ENCODE results near the gene MAJIN. TPM values are rescaled to one million over a fixed set of nuclear protein-coding genes. Genes with fewer than 3 reads are reported as not detected.

The MAJIN gene
- total RNA-seq, 5 donors from 2014 or later (not counting 1 experiment from before 2014, with no cell fraction given): 0.44 to 1.8 (median 0.82) TPM; not detected in 1

DNA sequence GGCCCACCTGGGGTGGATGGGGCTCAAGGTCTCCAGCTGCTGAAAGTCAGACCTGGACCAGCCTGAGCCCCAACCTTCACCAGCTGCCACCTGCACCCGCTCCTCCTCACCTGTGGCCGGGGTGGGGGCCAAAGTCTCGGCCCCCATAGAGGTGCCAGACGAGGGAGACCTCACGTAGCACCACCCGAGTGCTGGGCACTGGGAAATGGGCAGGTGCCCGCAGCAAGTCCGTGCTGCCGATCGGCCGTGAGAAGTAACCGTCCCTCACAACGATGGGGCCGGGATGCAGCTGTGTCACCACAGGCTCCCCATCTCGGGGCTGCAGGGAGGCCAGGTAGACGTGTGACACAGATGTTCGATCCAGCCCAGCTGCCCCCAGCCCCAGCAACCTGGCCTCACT, 71.1 kb downstream of the MAJIN start:
- Mint-ChIP-seq H3K27ac (peak overlapping the region in 1 of 2 donors; percentile 68), H3K36me3 (peaks cover 36% of the 10 kb centered on the region)

DNA sequence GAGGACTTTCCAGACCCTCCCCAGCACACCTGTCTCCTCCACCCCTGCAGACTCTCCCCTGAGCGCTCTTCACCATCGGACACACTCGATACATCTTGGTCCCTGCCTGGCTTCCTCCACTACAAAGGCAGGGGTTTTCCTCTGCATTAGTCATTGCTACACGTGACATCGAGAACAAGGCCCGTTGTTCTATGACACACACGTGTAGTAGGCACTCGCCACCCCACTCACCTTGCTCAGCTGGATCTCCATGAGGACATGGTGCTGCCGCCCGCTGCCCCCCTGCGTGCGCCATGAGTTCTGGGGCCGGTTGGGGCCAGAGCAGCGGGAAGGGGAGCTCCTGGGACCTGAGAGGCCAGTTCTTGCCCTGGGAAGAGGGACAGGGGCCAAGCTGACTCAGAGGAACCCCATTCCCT, 71.6 kb downstream of the MAJIN start:
- ChIA-PET POLR2A (interaction anchor here in 1 of 2 donors (0.6 kb wide), 1 partner anchor 15 kb away, joined by 3 read pairs; no protein-coding TSS in a partner anchor), CTCF (interaction anchor here (0.6 to 1.0 kb wide), 5 partner anchors 12 to 508 kb away, joined by 3 to 4 read pairs (median 3); no protein-coding TSS in a partner anchor)
- peaks cover 9 to 50% of the 10 kb centered on the region in 2 donors for H3K36me3 ChIP-seq (ENCODE audit: control insufficient read depth in 2 of 2, extremely low read depth in 1 of 2, insufficient read depth in 1 of 2, low read length in 1 of 2)
- no peaks in the 10 kb centered on the region for H3K27me3 Mint-ChIP-seq
- H3K27me3 ChIP-seq (replicated peaks in 1 of 2; ENCODE audit: control insufficient read depth in 2 of 2, extremely low read depth in 1 of 2, insufficient read depth in 2 of 2, low read length in 1 of 2): no peaks in the 10 kb centered on the region
- peak overlapping the region; percentile 77 to 80 for H3K27ac Mint-ChIP-seq
- peak overlapping the region; percentile 78 for H3K27ac ChIP-seq (ENCODE audit: low read length)
- H3K4me1 ChIP-seq (ENCODE audit: control insufficient read depth in 1 of 2, extremely low read depth in 1 of 2, insufficient read depth in 2 of 2, low read length in 2 of 2): peaks cover 0 to 17% of the 10 kb centered on the region in 2 experiments
- DNase-seq: peak in 33 of 35 experiments; percentile 20 to 84 (median 55)
- WGBS (ENCODE audit: insufficient coverage): 44% methylated on average over 14 of the region's 14 CpGs
- H3K9me3 Mint-ChIP-seq: no peaks in the 10 kb centered on the region
- peak overlapping the region in 2 of 3 donors; percentile 11 to 28 for H3K4me3 Mint-ChIP-seq
- no peak overlapping the region for H3K4me3 ChIP-seq (ENCODE audit: control insufficient read depth in 1 of 2, extremely low read depth in 1 of 2, low read length in 1 of 2)
- ATAC-seq (replicated peaks in 1 of 4): peak; percentile 89 to 98 (median 96)
- H3K9me3 ChIP-seq: no peaks in the 10 kb centered on the region
- H3K36me3 Mint-ChIP-seq: peaks cover 34% of the 10 kb centered on the region
- H3K4me1 Mint-ChIP-seq: peaks cover 14 to 23% (median 19%) of the 10 kb centered on the region in 3 donors

More for the DNA sequence above, 71.1 kb downstream of the MAJIN start:
- Histone ChIP-seq H3K27ac (ENCODE audit: low read length) (peak overlapping the region; percentile 78), H3K27me3 (replicated peaks in 1 of 2; ENCODE audit: control insufficient read depth in 2 of 2, extremely low read depth in 1 of 2, insufficient read depth in 2 of 2, low read length in 1 of 2) (no peaks in the 10 kb centered on the region), H3K4me1 (ENCODE audit: control insufficient read depth in 1 of 2, extremely low read depth in 1 of 2, insufficient read depth in 2 of 2, low read length in 2 of 2) (peaks cover 0 to 17% of the 10 kb centered on the region in 2 experiments), H3K36me3 (ENCODE audit: control insufficient read depth in 2 of 2, extremely low read depth in 1 of 2, insufficient read depth in 1 of 2, low read length in 1 of 2) (peaks cover 11 to 55% of the 10 kb centered on the region in 2 donors), H3K9me3 (no peaks in the 10 kb centered on the region), H3K4me3 (ENCODE audit: control insufficient read depth in 1 of 2, extremely low read depth in 1 of 2, low read length in 1 of 2) (no peak overlapping the region)
- no peak for DNase-seq
- POLR2A ChIA-PET: interaction anchor here in 1 of 2 donors (0.6 kb wide), 1 partner anchor 15 kb away, joined by 3 read pairs; no protein-coding TSS in a partner anchor
- Mint-ChIP-seq H3K4me1 (peaks cover 14 to 23% (median 19%) of the 10 kb centered on the region in 3 donors), H3K27me3 (no peaks in the 10 kb centered on the region), H3K4me3 (no peak overlapping the region), H3K9me3 (no peaks in the 10 kb centered on the region)
- ATAC-seq (replicated peaks in 1 of 4): peak in 1 of 4 experiments; percentile 7
- CTCF ChIA-PET: interaction anchor here in 1 of 2 donors (1.0 kb wide), 1 partner anchor 13 kb away, joined by 3 read pairs; no protein-coding TSS in a partner anchor
- WGBS (ENCODE audit: insufficient coverage): 92% methylated on average over 16 of the region's 17 CpGs

DNA sequence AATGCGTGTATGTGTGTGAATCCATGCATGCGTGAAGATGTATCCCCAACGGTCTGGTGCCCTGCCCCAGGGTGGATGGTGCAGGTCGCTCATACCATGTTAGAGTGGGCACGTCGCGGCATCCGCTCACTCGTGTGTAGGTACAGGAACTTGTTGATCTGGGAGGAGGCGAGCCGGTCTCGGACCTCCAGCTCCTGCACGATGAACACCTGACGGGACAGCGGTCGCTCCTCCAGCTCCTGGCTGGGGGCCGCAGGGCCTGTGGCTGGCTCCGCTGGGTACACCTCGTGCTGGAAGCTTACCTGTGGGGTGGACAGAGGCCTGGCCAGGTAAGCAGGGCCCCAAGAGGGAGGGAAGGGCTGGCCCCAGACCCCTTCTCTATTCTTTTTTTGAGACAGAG, 73.4 kb downstream of the MAJIN start:
- 96% methylated on average over 10 of the region's 19 CpGs for WGBS (ENCODE audit: insufficient coverage)
- H3K4me3 ChIP-seq (ENCODE audit: control insufficient read depth in 1 of 2, extremely low read depth in 1 of 2, low read length in 1 of 2): no peak overlapping the region
- peaks cover 2 to 26% of the 10 kb centered on the region in 2 experiments for H3K4me1 ChIP-seq (ENCODE audit: control insufficient read depth in 1 of 2, extremely low read depth in 1 of 2, insufficient read depth in 2 of 2, low read length in 2 of 2)
- peaks cover 32% of the 10 kb centered on the region for H3K36me3 Mint-ChIP-seq
- DNase-seq: no peak
- no peaks in the 10 kb centered on the region for H3K27me3 Mint-ChIP-seq
- H3K4me1 Mint-ChIP-seq: peaks cover 14 to 23% (median 22%) of the 10 kb centered on the region in 3 donors
- ATAC-seq (replicated peaks in 1 of 4): no peak
- H3K9me3 ChIP-seq: no peaks in the 10 kb centered on the region
- H3K27ac ChIP-seq (ENCODE audit: low read length): no peak overlapping the region
- H3K4me3 Mint-ChIP-seq: no peak overlapping the region
- peaks cover 9 to 51% of the 10 kb centered on the region in 2 donors for H3K36me3 ChIP-seq (ENCODE audit: control insufficient read depth in 2 of 2, extremely low read depth in 1 of 2, insufficient read depth in 1 of 2, low read length in 1 of 2)
- ChIA-PET CTCF (interaction anchor here in 1 of 2 donors (0.7 to 1.3 kb wide), 2 partner anchors 47 to 54 kb away, joined by 3 read pairs; partner anchors contain the start of gene CDC42BPG), POLR2A (no interaction called here)
- no peak overlapping the region for H3K27ac Mint-ChIP-seq
- no peaks in the 10 kb centered on the region for H3K9me3 Mint-ChIP-seq
- H3K27me3 ChIP-seq (replicated peaks in 1 of 2; ENCODE audit: control insufficient read depth in 2 of 2, extremely low read depth in 1 of 2, insufficient read depth in 2 of 2, low read length in 1 of 2): no peaks in the 10 kb centered on the region

DNA sequence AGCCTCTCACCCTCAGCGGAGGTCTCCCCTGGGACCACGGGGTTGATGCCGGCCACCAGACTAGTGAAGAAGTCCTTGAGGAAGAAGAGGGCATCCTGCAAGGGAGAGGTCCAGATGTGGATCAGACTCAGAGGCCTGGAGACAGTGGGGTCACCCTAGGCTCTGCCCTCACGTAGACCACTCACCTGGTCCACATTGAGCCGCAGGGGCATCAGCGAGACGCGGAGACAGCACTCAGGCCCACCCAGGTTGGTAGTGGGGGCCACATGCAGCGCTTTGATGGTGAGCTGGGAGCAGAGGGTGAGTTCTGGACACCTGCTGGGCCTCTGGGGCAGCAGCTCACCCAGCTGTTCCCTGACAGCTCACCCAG, 73.8 kb downstream of the MAJIN start:
- 100% methylated on average over 4 of the region's 9 CpGs for WGBS (ENCODE audit: insufficient coverage)
- DNase-seq (no peak), ATAC-seq (replicated peaks in 1 of 4) (no peak)
- Histone ChIP-seq H3K27ac (ENCODE audit: low read length) (no peak overlapping the region), H3K4me1 (ENCODE audit: control insufficient read depth in 1 of 2, extremely low read depth in 1 of 2, insufficient read depth in 2 of 2, low read length in 2 of 2) (peaks cover 2 to 26% of the 10 kb centered on the region in 2 experiments), H3K4me3 (ENCODE audit: control insufficient read depth in 1 of 2, extremely low read depth in 1 of 2, low read length in 1 of 2) (no peak overlapping the region), H3K9me3 (no peaks in the 10 kb centered on the region), H3K27me3 (replicated peaks in 1 of 2; ENCODE audit: control insufficient read depth in 2 of 2, extremely low read depth in 1 of 2, insufficient read depth in 2 of 2, low read length in 1 of 2) (no peaks in the 10 kb centered on the region), H3K36me3 (ENCODE audit: control insufficient read depth in 2 of 2, extremely low read depth in 1 of 2, insufficient read depth in 1 of 2, low read length in 1 of 2) (peaks cover 9 to 47% of the 10 kb centered on the region in 2 donors)
- Mint-ChIP-seq H3K27me3 (no peaks in the 10 kb centered on the region), H3K9me3 (no peaks in the 10 kb centered on the region), H3K36me3 (peaks cover 32% of the 10 kb centered on the region), H3K4me3 (no peak overlapping the region), H3K4me1 (peaks cover 14 to 23% (median 22%) of the 10 kb centered on the region in 3 donors), H3K27ac (no peak overlapping the region)
- POLR2A ChIA-PET: no interaction called here
- CTCF ChIA-PET: interaction anchor here in 1 of 2 donors (0.7 to 1.3 kb wide), 2 partner anchors 46 to 54 kb away, joined by 3 read pairs; partner anchors contain the start of gene CDC42BPG

DNA sequence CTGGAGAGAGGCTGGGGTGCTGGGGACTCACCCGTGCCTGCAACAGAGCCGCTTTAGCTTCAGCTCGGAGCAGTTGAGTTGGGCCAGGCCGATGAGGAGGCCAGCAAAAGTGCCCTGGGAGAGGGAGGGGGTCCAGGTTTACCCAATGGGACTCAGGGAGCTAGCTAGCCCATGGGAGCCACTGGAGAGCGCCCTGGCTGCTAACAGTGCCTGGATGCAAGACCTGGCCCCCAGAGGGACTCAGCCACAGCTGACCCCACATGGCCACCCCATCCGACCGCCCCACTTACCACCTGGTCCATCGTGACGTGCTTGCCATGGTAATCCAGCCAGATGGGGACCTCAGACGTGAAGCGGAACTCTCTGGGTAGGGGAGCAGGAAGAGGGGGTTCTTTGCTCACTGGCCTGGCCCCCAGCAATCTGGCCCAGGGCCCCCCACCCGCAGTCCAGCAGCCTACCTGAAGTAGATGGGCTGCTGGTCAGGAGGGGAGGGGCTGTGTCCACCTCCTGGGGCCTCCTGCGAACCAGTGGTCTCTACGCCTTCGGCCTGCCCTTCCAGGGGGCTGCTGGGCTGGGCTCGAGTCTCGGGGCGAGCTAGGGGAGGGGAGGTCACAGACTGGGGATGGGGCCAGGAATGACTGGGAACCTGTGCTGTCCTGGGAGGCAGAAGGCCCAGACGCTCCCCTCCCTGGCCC, 74.4 kb downstream of the MAJIN start:
- WGBS (ENCODE audit: insufficient coverage): 93% methylated on average over 3 of the region's 19 CpGs
- Mint-ChIP-seq H3K27ac (no peak overlapping the region), H3K27me3 (no peaks in the 10 kb centered on the region), H3K36me3 (peaks cover 32% of the 10 kb centered on the region), H3K4me1 (peaks cover 14 to 23% (median 22%) of the 10 kb centered on the region in 3 donors), H3K4me3 (no peak overlapping the region), H3K9me3 (no peaks in the 10 kb centered on the region)
- peaks cover 2 to 26% of the 10 kb centered on the region in 2 experiments for H3K4me1 ChIP-seq (ENCODE audit: control insufficient read depth in 1 of 2, extremely low read depth in 1 of 2, insufficient read depth in 2 of 2, low read length in 2 of 2)
- ATAC-seq (replicated peaks in 1 of 4) (no peak), DNase-seq (no peak)
- H3K4me3 ChIP-seq (ENCODE audit: control insufficient read depth in 1 of 2, extremely low read depth in 1 of 2, low read length in 1 of 2): no peak overlapping the region
- H3K27me3 ChIP-seq (replicated peaks in 1 of 2; ENCODE audit: control insufficient read depth in 2 of 2, extremely low read depth in 1 of 2, insufficient read depth in 2 of 2, low read length in 1 of 2): no peaks in the 10 kb centered on the region
- no peaks in the 10 kb centered on the region for H3K9me3 ChIP-seq
- ChIA-PET CTCF (interaction anchor here (0.5 to 1.3 kb wide), 5 partner anchors 46 to 227 kb away, joined by 3 to 7 read pairs (median 5); partner anchors contain the start of gene CDC42BPG (in 1 of the 2)), POLR2A (interaction anchor here (0.6 to 0.7 kb wide), 2 partner anchors 19 to 30 kb away, joined by 3 to 8 read pairs; no protein-coding TSS in a partner anchor)
- H3K27ac ChIP-seq (ENCODE audit: low read length): no peak overlapping the region
- peaks cover 9 to 44% of the 10 kb centered on the region in 2 donors for H3K36me3 ChIP-seq (ENCODE audit: control insufficient read depth in 2 of 2, extremely low read depth in 1 of 2, insufficient read depth in 1 of 2, low read length in 1 of 2)

DNA sequence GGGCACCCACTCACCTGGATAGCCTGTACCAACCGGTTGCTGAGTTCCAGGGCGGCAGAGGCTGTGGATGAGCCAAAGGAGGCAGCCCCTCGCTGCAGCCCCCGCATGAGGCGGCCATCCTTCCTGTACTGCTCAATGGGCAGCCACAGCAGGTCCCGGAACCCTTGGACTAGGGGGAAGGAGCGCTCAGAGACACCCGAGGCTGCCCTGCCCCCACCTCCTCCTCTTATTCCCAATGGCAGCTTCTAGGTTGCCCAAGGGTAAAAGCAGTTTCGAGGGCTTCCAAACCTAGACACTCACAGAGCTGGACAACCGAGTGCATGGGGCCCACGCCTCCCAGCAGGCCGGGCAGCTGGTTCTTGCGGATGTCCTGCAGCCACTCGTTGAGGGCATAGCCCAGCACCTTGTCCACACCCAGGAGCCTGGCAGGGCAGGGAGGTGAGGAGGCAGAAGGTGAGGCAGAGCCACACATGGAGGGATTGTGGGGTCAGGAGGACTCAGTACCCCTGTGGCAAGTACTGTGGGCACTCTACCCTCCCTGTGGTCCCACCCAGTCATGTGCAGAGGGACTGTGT, 75.4 kb downstream of the MAJIN start:
- ChIA-PET CTCF (interaction anchor here (0.5 to 4.2 kb wide), 4 partner anchors 45 to 228 kb away, joined by 5 to 25 read pairs (median 6); no protein-coding TSS in a partner anchor), POLR2A (interaction anchor here (0.6 to 0.9 kb wide), 3 partner anchors 15 to 31 kb away, joined by 3 to 8 read pairs (median 3); no protein-coding TSS in a partner anchor)
- H3K4me1 ChIP-seq (ENCODE audit: control insufficient read depth in 1 of 2, extremely low read depth in 1 of 2, insufficient read depth in 2 of 2, low read length in 2 of 2): peaks cover 2 to 26% of the 10 kb centered on the region in 2 experiments
- Mint-ChIP-seq H3K27me3 (no peaks in the 10 kb centered on the region), H3K36me3 (peaks cover 27% of the 10 kb centered on the region), H3K4me3 (no peak overlapping the region), H3K27ac (no peak overlapping the region), H3K4me1 (peaks cover 12 to 17% (median 17%) of the 10 kb centered on the region in 3 donors), H3K9me3 (no peaks in the 10 kb centered on the region)
- ATAC-seq (replicated peaks in 1 of 4) (no peak), DNase-seq (no peak)
- H3K4me3 ChIP-seq (ENCODE audit: control insufficient read depth in 1 of 2, extremely low read depth in 1 of 2, low read length in 1 of 2): no peak overlapping the region
- H3K27me3 ChIP-seq (replicated peaks in 1 of 2; ENCODE audit: control insufficient read depth in 2 of 2, extremely low read depth in 1 of 2, insufficient read depth in 2 of 2, low read length in 1 of 2): no peaks in the 10 kb centered on the region
- 93% methylated on average over 11 of the region's 14 CpGs for WGBS (ENCODE audit: insufficient coverage)
- H3K9me3 ChIP-seq: no peaks in the 10 kb centered on the region
- no peak overlapping the region for H3K27ac ChIP-seq (ENCODE audit: low read length)
- peaks cover 14 to 36% of the 10 kb centered on the region in 2 donors for H3K36me3 ChIP-seq (ENCODE audit: control insufficient read depth in 2 of 2, extremely low read depth in 1 of 2, insufficient read depth in 1 of 2, low read length in 1 of 2)

Data from T-cell (primary cell).